Mucosa of descending colon (tissue), 3 donors: Measurements from ENCODE around the gene TRERF1. TPM values are rescaled to one million over a fixed set of nuclear protein-coding genes. Genes with fewer than 3 reads are reported as not detected.
"Not testable (repeated sequence)": the region's sequence is repeated elsewhere in the genome, so short reads cannot be mapped to it uniquely, and the experiment has no call there.

Source experiments
- ATAC-seq: fragments of 200-7000 bp; cut with Tn5 transposase; one replicate; pipeline ENCODE4 v1.9.1; 2020; ENCODE audit warnings: mild to moderate bottlenecking, moderate library complexity
- DNase-seq, 3 donors: peaks; one replicate each; pipeline ENCODE4 v3.0.0-alpha.2; 2020
- H3K36me3 ChIP-seq: fragments of 200-600 bp; one replicate; pipeline ENCODE4 v1.8.0; 2021; ENCODE audit warnings: low read depth, mild to moderate bottlenecking
- H3K4me1 ChIP-seq: fragments of 200-600 bp; one replicate; pipeline ENCODE4 v1.8.0; 2021; ENCODE audit warnings: low read depth, mild to moderate bottlenecking
- H3K4me3 ChIP-seq: fragments of 200-600 bp; one replicate; pipeline ENCODE4 v1.8.0; 2021; ENCODE audit warnings: mild to moderate bottlenecking
- H3K9me3 ChIP-seq: fragments of 200-600 bp; one replicate; pipeline ENCODE4 v1.8.0; 2021; ENCODE audit warnings: mild to moderate bottlenecking
- intact Hi-C, 2 donors: fragments of 100-400 bp; cut with DNase I in 1 of 2; cut with micrococcal nuclease in 1 of 2; formaldehyde crosslinking; loops; one replicate each; pipeline versions ENCODE4 v1.11.0 to v1.11.1; 2022; cut with DNase I, micrococcal nuclease
- total RNA-seq, 3 donors: library from RNA; stranded (reverse); fragmentation: NEBNext Ultra II Directional in 2 of 3; extraction: Animal tissue kit (Norgen Biotek cat#: 25700) in 2 of 3; gene quantifications; one replicate each; pipeline versions ENCODE4 v1.2.1 to v1.2.4, GENCODE V29; 2021 to 2023
- TF ChIP-seq, protein P1 (sequence below): fragments of 200-600 bp; IDR thresholded peaks from one replicate; pipeline ENCODE4 v1.8.0; 2022; ENCODE audit warnings: antibody characterized with exemption, mild to moderate bottlenecking
- donor health status: DM: no; HTN: no; CAD: no; lungs with moderate emphysema.
- donor health status: DM: no; HTN: no; CAD: no.
- donor health status: DM: no; HTN: yes; CAD: no.

The TRERF1 gene
- total RNA-seq, 3 donors from 2014 or later = 2.8 to 11.2 (median 3.8) TPM

DNA sequence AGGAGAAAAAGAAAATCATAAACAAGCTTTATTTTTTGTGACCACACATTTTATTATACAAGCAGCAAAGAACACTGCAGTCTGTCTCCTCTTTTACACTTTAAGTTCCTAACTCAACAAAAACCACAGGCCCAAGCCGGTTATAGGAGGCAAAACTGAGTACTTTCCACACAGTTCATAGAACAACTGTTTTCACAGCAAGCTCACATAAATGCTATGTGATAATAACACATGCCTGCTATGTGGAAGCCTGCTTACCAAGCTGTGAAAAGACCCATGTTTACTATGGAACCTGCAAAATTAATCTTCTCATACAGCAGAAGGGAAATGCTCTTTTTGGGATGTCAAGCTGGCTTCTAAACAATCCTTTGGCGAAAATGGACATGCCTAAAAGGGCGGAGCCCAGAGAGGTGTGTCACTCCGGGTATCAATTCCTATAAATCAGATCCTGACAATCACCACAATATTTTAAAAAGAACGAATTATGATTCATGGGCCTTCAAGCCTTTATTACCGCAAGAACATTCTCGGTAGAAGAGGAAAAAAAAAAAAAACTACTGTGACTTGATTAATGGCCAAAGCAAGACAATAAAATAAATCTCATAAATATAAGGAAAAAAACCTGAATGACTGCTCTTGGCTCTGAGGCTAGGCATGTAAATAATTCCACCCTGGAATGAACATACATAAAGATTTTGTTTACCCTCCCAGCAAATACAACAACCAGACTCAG lies 2.6 kb downstream of the TRERF1 start:
- TF ChIP-seq, protein P1, sequence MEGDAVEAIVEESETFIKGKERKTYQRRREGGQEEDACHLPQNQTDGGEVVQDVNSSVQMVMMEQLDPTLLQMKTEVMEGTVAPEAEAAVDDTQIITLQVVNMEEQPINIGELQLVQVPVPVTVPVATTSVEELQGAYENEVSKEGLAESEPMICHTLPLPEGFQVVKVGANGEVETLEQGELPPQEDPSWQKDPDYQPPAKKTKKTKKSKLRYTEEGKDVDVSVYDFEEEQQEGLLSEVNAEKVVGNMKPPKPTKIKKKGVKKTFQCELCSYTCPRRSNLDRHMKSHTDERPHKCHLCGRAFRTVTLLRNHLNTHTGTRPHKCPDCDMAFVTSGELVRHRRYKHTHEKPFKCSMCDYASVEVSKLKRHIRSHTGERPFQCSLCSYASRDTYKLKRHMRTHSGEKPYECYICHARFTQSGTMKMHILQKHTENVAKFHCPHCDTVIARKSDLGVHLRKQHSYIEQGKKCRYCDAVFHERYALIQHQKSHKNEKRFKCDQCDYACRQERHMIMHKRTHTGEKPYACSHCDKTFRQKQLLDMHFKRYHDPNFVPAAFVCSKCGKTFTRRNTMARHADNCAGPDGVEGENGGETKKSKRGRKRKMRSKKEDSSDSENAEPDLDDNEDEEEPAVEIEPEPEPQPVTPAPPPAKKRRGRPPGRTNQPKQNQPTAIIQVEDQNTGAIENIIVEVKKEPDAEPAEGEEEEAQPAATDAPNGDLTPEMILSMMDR = no peak
- intact Hi-C loops = no loop called here
- H3K4me3 ChIP-seq = no peak overlapping the region
- H3K4me1 ChIP-seq = peaks cover 8% of the 10 kb centered on the region
- ATAC-seq (no peak), DNase-seq (no peak)
- no peaks in the 10 kb centered on the region for H3K9me3 ChIP-seq
- H3K36me3 ChIP-seq = no peaks in the 10 kb centered on the region

DNA sequence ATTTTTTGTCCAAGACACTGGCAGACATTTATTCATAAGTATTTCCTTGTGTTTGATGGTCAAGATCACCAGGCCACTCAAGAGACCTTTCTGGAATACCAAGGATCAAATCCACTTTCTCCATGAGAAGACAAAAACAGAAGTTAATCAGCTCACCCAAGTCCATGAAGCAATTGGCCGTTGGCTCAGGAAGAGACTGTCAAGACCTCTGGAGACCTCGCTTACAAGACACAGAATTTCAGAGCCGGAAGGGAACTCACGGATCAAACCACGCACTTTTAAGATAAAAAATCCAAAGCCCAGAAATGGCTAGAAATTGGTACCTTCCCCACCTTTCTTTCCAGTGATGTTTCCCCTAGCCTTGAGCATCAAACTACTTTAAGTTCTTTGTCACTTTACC lies 3.3 kb downstream of the TRERF1 start:
- intact Hi-C loops = no loop called here
- ATAC-seq (no peak), DNase-seq (no peak)
- Histone ChIP-seq H3K9me3 (no peaks in the 10 kb centered on the region), H3K36me3 (no peaks in the 10 kb centered on the region), H3K4me1 (peaks cover 4% of the 10 kb centered on the region), H3K4me3 (no peak overlapping the region)
- TF ChIP-seq, protein P1 = no peak

DNA sequence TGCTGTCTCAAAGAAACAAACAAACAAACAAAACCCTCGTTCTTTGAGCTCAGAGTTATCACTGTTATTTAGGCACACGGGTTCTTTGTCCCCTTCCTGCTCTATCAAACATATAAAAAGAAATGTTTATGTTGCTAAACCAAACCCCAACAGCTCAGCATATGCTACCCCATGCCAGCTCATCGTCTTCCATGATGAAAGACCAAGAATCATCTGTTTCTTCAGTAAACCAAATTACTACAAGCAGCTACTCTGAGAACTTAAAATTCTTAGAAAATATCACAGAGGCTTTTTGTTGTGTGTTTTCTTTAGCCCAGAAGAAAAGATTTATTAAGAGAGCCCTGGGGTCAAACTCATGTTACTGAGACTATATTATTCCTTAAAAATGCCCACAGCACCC lies 4.7 kb downstream of the TRERF1 start:
- DNase-seq = no peak
- TF ChIP-seq, protein P1 = no peak
- ATAC-seq = no peak
- intact Hi-C loops = no loop called here
- Histone ChIP-seq H3K36me3 (no peaks in the 10 kb centered on the region), H3K4me3 (no peak overlapping the region), H3K9me3 (no peaks in the 10 kb centered on the region), H3K4me1 (no peaks in the 10 kb centered on the region)

DNA sequence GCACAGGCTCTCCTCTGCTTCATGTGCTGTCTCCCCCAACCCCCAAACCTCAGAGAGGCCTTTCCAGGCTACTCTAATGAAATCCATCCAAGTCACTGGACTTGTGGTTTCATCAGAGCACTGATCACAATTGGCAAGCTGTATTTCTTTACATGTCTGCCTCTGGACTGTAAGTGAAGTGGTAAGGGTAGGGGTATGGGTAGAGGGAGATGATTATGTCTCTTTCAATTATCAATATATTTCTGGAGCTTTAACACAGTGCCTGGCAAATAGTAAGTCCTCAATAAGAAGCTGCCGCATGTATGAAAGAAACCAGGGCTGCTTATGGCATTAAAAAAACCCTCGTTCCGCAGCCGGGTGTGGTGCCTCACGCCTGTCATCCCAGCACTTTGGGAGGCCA lies 5.4 kb downstream of the TRERF1 start:
- H3K4me3 ChIP-seq = no peak overlapping the region
- H3K4me1 ChIP-seq = no peaks in the 10 kb centered on the region
- DNase-seq = no peak
- intact Hi-C loops = no loop called here
- no peaks in the 10 kb centered on the region for H3K36me3 ChIP-seq
- TF ChIP-seq, protein P1 = no peak
- no peak for ATAC-seq
- H3K9me3 ChIP-seq = no peaks in the 10 kb centered on the region

DNA sequence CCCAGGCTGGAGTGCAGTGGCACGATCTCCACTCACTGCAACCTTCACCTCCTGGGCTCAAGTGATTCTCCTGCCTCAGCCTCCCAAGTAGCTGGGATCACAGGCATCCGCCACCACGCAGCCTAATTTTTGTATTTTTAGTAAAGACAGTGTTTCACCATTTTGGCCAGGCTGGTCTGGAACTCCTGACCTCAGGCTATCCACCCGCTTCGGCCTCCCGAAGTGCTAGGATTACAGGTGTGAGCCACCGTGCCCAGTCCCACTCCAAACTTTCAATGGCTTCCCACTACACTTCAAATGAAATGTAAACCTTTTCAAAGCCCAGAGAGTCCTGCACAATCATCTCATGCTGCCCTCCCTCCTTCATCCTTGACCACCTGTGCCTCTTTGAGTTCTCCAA lies 5.8 kb downstream of the TRERF1 start:
- H3K9me3 ChIP-seq, H3K4me3 ChIP-seq, intact Hi-C loops, H3K36me3 ChIP-seq, DNase-seq, H3K4me1 ChIP-seq, ATAC-seq: not testable (repeated sequence)

DNA sequence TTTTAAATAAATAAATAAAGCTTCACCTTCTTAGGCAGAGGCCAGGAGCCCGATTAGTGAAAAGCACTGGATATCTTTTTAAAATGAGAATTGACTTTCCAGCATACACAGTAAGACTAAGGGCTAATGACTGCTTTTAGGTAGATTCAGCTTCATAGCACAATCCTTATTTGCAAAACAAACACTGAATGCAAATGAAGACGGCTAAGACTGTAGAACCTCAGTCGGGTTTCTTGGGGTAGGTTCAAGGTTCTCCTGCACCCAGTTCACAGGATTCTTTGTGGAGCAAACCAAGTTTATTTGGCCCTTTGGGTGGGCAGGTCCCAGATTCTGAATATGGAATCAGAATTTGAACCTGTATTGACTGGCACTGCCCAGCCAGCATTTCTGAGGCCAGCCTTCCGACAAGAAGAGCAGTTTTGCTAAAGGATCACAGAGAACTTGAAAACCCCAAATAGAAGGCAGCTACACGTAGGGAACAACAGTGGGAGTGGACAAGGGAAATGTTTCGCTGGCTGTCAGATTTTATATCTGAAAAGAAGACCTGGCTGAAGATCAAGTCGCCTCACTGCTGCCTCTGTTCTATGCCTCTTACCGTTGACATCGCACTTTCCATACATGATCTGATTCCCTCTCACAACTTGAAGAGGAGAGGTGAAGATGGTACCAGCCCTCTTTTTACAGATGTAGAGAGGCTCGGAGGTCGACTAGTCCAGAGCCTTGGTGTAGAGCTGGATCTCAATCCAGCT lies 8.2 kb downstream of the TRERF1 start:
- no peaks in the 10 kb centered on the region for H3K4me1 ChIP-seq
- intact Hi-C loops = no loop called here
- H3K36me3 ChIP-seq = no peaks in the 10 kb centered on the region
- TF ChIP-seq, protein P1 = no peak
- H3K9me3 ChIP-seq = no peaks in the 10 kb centered on the region
- ATAC-seq = no peak
- no peak for DNase-seq
- H3K4me3 ChIP-seq = no peak overlapping the region
